Neural progenitor cell (in vitro differentiated cells): ENCODE measurements around the gene NR4A3. TPM values are rescaled to one million over a fixed set of nuclear protein-coding genes. Genes with fewer than 3 reads are reported as not detected.

ENCODE experiments used
- DNase-seq: peaks from one replicate; pipeline ENCODE4 v3.0.0-alpha.2; 2016; ENCODE audit warnings: low spot score
- H2AFZ ChIP-seq: fragments of 200-600 bp; sonication (generic); replicated peaks from 2 replicates; pipeline ENCODE4 v1.6.1; 2016; ENCODE audit warnings: antibody characterized with exemption
- H3F3A ChIP-seq: fragments of 200-600 bp; sonication (generic); 2 replicates; pipeline ENCODE4 v1.6.1; 2016; ENCODE audit warnings: antibody characterized with exemption, low read depth
- H3K27ac ChIP-seq: fragments of 200-600 bp; sonication (generic); 2 replicates; pipeline ENCODE4 v1.5.1; 2016; ENCODE audit warnings: mild to moderate bottlenecking
- H3K27me3 ChIP-seq: fragments of 200-600 bp; sonication (generic); 2 replicates; pipeline ENCODE4 v1.6.1; 2016; ENCODE audit warnings: mild to moderate bottlenecking, moderate library complexity
- H3K36me3 ChIP-seq: fragments of 200-600 bp; sonication (generic); 2 replicates; pipeline ENCODE4 v1.5.1; 2016
- H3K4me1 ChIP-seq: fragments of 200-600 bp; sonication (generic); 2 replicates; pipeline ENCODE4 v1.6.1; 2016; ENCODE audit warnings: mixed run types
- H3K4me2 ChIP-seq: fragments of 200-600 bp; sonication (generic); 2 replicates; pipeline ENCODE4 v1.6.1; 2016
- H3K4me3 ChIP-seq: fragments of 200-600 bp; sonication (generic); 2 replicates; pipeline ENCODE4 v1.5.1; 2016
- H3K79me2 ChIP-seq: fragments of 200-600 bp; sonication (generic); 2 replicates; pipeline ENCODE4 v1.6.1; 2016; ENCODE audit warnings: low read depth
- H3K9ac ChIP-seq: fragments of 200-600 bp; sonication (generic); 2 replicates; pipeline ENCODE4 v1.6.1; 2016
- H3K9me3 ChIP-seq: fragments of 200-600 bp; sonication (generic); 2 replicates; pipeline ENCODE4 v1.5.1; 2016; ENCODE audit warnings: low read depth
- H4K20me1 ChIP-seq: fragments of 200-600 bp; sonication (generic); 2 replicates; pipeline ENCODE4 v1.6.1; 2016; ENCODE audit warnings: low read depth
- H3K27ac Mint-ChIP-seq: 3 replicates; pipeline ENCODE4 v1.8.0; 2021; ENCODE audit warnings: mixed read lengths
- H3K27me3 Mint-ChIP-seq: 2 replicates; pipeline ENCODE4 v1.8.0; 2022; ENCODE audit warnings: low read depth, mild to moderate bottlenecking, inconsistent platforms, moderate library complexity, mixed read lengths; ENCODE audit not compliant: insufficient read depth
- H3K36me3 Mint-ChIP-seq: 3 replicates; pipeline ENCODE4 v1.8.0; 2021; ENCODE audit warnings: mixed read lengths
- H3K4me1 Mint-ChIP-seq: 3 replicates; pipeline ENCODE4 v1.8.0; 2021; ENCODE audit warnings: mixed read lengths
- H3K4me3 Mint-ChIP-seq: 3 replicates; pipeline ENCODE4 v1.8.0; 2021; ENCODE audit warnings: mild to moderate bottlenecking, moderate library complexity, mixed read lengths
- H3K9me3 Mint-ChIP-seq: 3 replicates; pipeline ENCODE4 v1.8.0; 2020; ENCODE audit warnings: mixed read lengths
- EZH2 ChIP-seq: fragments of 200-600 bp; sonication (generic); IDR thresholded peaks from 2 replicates; pipeline ENCODE4 v1.6.1; 2017; ENCODE audit warnings: antibody characterized with exemption, mild to moderate bottlenecking, moderate library complexity
- EZH2phosphoT487 ChIP-seq: fragments of 200-600 bp; sonication (generic); IDR thresholded peaks from 2 replicates; pipeline ENCODE4 v1.6.1; 2017; ENCODE audit warnings: antibody characterized with exemption
- total RNA-seq: library from RNA; depleted of rRNA; stranded (reverse); fragments of >200 nt; gene quantifications from 2 replicates; pipeline ENCODE4 v1.2.3, GENCODE V29; 2015; ENCODE audit warnings: low replicate concordance
- TF ChIP-seq, protein P1 (sequence below): fragments of 200-600 bp; sonication (generic); IDR thresholded peaks from 2 replicates; pipeline ENCODE4 v1.5.1; 2017; ENCODE audit warnings: antibody characterized with exemption, mild to moderate bottlenecking

NR4A3 gene
- total RNA-seq: 0.26 and 0.59 TPM in 2 replicates

DNA sequence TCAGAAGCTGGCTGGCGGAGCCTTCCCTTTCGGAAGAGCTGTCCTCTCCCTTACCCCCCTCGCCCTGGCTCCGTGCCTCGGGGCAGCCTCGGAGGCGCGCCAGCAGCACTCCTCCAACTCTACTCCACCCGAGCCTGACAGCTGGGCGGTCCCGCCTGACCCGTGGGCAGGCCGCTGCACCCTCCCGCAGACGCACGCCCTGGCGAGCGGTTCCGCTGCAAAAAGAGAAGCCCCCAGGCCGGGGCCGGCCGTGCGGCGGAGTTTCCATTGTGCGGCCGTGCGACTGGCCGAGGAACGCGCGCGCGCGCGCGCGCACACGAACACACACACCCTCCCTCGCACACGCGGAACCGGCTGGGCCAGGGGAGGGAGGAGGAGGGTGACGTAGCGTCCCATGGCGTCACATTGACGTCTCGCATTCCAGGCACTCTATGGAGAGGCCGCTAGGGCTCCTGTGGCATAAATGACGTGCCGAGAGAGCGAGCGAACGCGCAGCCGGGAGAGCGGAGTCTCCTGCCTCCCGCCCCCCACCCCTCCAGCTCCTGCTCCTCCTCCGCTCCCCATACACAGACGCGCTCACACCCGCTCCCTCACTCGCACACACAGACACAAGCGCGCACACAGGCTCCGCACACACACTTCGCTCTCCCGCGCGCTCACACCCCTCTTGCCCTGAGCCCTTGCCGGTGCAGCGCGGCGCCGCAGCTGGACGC, at the start of gene NR4A3:
Gene NR4A3, plus strand, starts transcription at position 490 of the 713 bp plus-strand sequence. CDS start 6,158 bp downstream, outside the sequence.
- Mint-ChIP-seq H3K27me3 (peaks cover 35% of the 10 kb centered on the region), H3K27ac (peak within 1 kb of the TSS; percentile 96), H3K4me3 (peak within 1 kb of the TSS; percentile 86), H3K9me3 (peaks cover 1% of the 10 kb centered on the region), H3K36me3 (no peaks in the 10 kb centered on the region), H3K4me1 (peaks cover 45% of the 10 kb centered on the region)
- Histone ChIP-seq H3K9me3 (no peaks in the 10 kb centered on the region), H3K9ac (no peak within 1 kb of the TSS), H3K4me1 (peaks cover 36% of the 10 kb centered on the region), H3K4me3 (peak within 1 kb of the TSS; percentile 93), H3F3A (peaks cover 63% of the 10 kb centered on the region), H3K79me2 (peaks cover 28% of the 10 kb centered on the region), H3K36me3 (no peaks in the 10 kb centered on the region), H3K4me2 (peak within 1 kb of the TSS; percentile 95), H4K20me1 (peaks cover 46% of the 10 kb centered on the region), H2AFZ (peak within 1 kb of the TSS; percentile 88), H3K27ac (peak within 1 kb of the TSS; percentile 3), H3K27me3 (peaks cover 59% of the 10 kb centered on the region)
- TF ChIP-seq, protein P1, sequence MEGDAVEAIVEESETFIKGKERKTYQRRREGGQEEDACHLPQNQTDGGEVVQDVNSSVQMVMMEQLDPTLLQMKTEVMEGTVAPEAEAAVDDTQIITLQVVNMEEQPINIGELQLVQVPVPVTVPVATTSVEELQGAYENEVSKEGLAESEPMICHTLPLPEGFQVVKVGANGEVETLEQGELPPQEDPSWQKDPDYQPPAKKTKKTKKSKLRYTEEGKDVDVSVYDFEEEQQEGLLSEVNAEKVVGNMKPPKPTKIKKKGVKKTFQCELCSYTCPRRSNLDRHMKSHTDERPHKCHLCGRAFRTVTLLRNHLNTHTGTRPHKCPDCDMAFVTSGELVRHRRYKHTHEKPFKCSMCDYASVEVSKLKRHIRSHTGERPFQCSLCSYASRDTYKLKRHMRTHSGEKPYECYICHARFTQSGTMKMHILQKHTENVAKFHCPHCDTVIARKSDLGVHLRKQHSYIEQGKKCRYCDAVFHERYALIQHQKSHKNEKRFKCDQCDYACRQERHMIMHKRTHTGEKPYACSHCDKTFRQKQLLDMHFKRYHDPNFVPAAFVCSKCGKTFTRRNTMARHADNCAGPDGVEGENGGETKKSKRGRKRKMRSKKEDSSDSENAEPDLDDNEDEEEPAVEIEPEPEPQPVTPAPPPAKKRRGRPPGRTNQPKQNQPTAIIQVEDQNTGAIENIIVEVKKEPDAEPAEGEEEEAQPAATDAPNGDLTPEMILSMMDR: peak; percentile 18
- TF ChIP-seq EZH2phosphoT487: no peak
- DNase-seq: peak; percentile 97

DNA sequence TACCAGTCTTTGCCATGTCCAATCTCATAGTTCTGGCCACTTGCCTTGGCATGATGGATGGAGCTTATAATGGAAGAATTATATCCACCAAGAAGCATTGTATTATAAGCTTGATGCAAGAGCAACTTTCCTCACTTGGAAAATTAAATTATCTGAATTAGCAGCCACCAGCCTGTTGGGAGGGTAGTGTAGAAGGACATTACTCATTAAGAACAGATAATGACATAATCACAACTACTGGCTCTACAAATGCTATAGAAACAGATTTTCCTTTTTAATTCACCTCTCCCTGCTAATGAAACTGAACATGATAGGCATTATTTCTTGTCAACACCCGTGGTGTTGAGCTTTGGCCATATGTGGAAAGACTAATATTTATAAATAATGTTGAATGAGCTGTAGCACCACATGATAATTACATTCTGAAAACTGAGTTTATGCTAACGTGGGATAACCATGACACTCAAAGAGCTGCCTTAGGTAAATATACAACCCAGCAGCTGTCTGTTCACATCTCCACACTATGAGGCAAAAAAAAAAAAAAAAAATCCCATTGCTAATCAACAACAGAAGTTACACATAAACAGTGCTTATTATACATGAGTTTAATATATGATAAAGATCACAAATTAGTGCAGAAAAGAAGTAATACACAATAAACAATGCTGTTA, 48.1 kb upstream of the NR4A3 start:
- no peak overlapping the region for H3K4me3 Mint-ChIP-seq
- Histone ChIP-seq H3K79me2 (no peaks in the 10 kb centered on the region), H3K27me3 (no peaks in the 10 kb centered on the region), H3K4me1 (no peaks in the 10 kb centered on the region), H4K20me1 (no peaks in the 10 kb centered on the region), H3K36me3 (no peaks in the 10 kb centered on the region), H3K9ac (no peak overlapping the region), H3F3A (no peaks in the 10 kb centered on the region), H3K4me2 (no peak overlapping the region), H3K9me3 (no peaks in the 10 kb centered on the region), H3K27ac (no peak overlapping the region), H2AFZ (no peak overlapping the region), H3K4me3 (no peak overlapping the region)
- no peak for DNase-seq
- H3K9me3 Mint-ChIP-seq: no peaks in the 10 kb centered on the region
- no peaks in the 10 kb centered on the region for H3K27me3 Mint-ChIP-seq
- no peak for TF ChIP-seq EZH2
- TF ChIP-seq EZH2phosphoT487: no peak
- TF ChIP-seq, protein P1: no peak
- H3K4me1 Mint-ChIP-seq: no peaks in the 10 kb centered on the region
- H3K36me3 Mint-ChIP-seq: no peaks in the 10 kb centered on the region
- no peak overlapping the region for H3K27ac Mint-ChIP-seq

DNA sequence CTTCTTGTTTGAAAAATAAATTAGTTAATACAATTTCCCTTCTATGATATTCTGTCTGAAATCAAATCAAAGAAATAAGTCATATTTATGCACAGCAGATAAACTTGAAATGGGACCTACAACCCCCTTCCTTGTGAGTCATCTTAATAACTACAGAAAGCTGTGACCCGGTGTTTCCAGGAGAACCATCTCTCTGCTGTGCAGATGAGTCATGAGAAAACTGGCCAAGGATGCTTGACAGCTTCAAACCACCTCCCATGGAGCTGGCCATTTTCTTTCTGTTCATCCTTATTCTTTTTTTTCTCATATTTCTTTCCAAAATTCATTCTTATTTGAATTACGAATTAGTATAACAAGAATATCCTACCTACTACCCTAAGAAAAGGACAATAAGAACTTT, 43.4 kb upstream of the NR4A3 start:
- H3K27ac Mint-ChIP-seq: no peak overlapping the region
- Histone ChIP-seq H3K9ac (no peak overlapping the region), H3K4me1 (no peaks in the 10 kb centered on the region), H3K4me2 (no peak overlapping the region), H3K27me3 (no peaks in the 10 kb centered on the region), H3K9me3 (no peaks in the 10 kb centered on the region), H3K27ac (no peak overlapping the region), H3K79me2 (no peaks in the 10 kb centered on the region), H4K20me1 (no peaks in the 10 kb centered on the region), H3K4me3 (no peak overlapping the region), H3K36me3 (no peaks in the 10 kb centered on the region), H2AFZ (no peak overlapping the region), H3F3A (no peaks in the 10 kb centered on the region)
- H3K4me1 Mint-ChIP-seq: no peaks in the 10 kb centered on the region
- no peak overlapping the region for H3K4me3 Mint-ChIP-seq
- TF ChIP-seq EZH2phosphoT487 (no peak), EZH2 (no peak)
- TF ChIP-seq, protein P1: no peak
- DNase-seq: no peak
- no peaks in the 10 kb centered on the region for H3K27me3 Mint-ChIP-seq
- H3K36me3 Mint-ChIP-seq: no peaks in the 10 kb centered on the region
- no peaks in the 10 kb centered on the region for H3K9me3 Mint-ChIP-seq
